Left lung (tissue), 10 donors: ENCODE data around the gene LAMTOR3. TPM values are rescaled to one million over a fixed set of nuclear protein-coding genes. Genes with fewer than 3 reads are reported as not detected.

Source experiments
- ATAC-seq: fragments of 200-7000 bp; cut with Tn5 transposase; one replicate; pipeline ENCODE4 v1.9.1; 2020; ENCODE audit warnings: moderate library complexity
- DNase-seq, 4 donors: peaks; one replicate each; pipeline ENCODE4 v3.0.0-alpha.2; 2013 to 2020
- H3K27ac ChIP-seq, 2 donors: fragments of 200-600 bp; sonication (generic) in 1 of 2; one replicate each; pipeline versions ENCODE4 v1.5.0 to v1.8.0; 2020 to 2021
- H3K27me3 ChIP-seq, 2 donors: fragments of 200-600 bp; sonication (generic) in 1 of 2; one replicate each; pipeline versions ENCODE4 v1.5.0 to v1.8.0; 2020 to 2021
- H3K36me3 ChIP-seq, 2 donors: fragments of 200-600 bp; sonication (generic) in 1 of 2; one replicate each; pipeline versions ENCODE4 v1.5.0 to v1.8.0; 2020 to 2021
- H3K4me1 ChIP-seq, 2 donors: fragments of 200-600 bp; one replicate each; pipeline ENCODE4 v1.8.0; 2021
- H3K4me3 ChIP-seq, 2 donors: fragments of 200-600 bp; sonication (generic) in 1 of 2; one replicate each; pipeline versions ENCODE4 v1.5.0 to v1.8.0; 2020 to 2021; ENCODE audit warnings: mild to moderate bottlenecking in 1 of 2
- H3K9me3 ChIP-seq, 2 donors: fragments of 200-600 bp; sonication (generic) in 1 of 2; one replicate each; pipeline versions ENCODE4 v1.5.0 to v1.8.0; 2020 to 2021
- intact Hi-C, 2 donors: fragments of 100-400 bp; cut with DNase I; formaldehyde crosslinking; loops; one replicate each; pipeline versions ENCODE4 v1.11.2 to v1.14.2; 2022
- polyA plus RNA-seq, 6 donors: library from polyadenylated mRNA; unstranded; fragments of 120-200 nt; gene quantifications; one replicate each; pipeline ENCODE4 v1.2.1, GENCODE V29; 2013; ENCODE audit not compliant: insufficient read length in 6 of 6
- total RNA-seq, 2 donors: library from RNA; stranded (reverse); fragmentation: NEBNext Ultra II Directional; extraction: Animal tissue kit (Norgen Biotek cat#: 25700); gene quantifications; one replicate each; pipeline ENCODE4 v1.2.1, GENCODE V29; 2021
- TF ChIP-seq, protein P1 (sequence below), 2 donors: fragments of 200-600 bp; sonication (generic) in 1 of 2; IDR thresholded peaks; one replicate each; pipeline versions ENCODE4 v1.5.0 to v1.8.0; 2021; ENCODE audit warnings: antibody characterized with exemption in 2 of 2
- donor health status: DM: no; HTN: yes; CAD: no.
- donor health status: DM: no; HTN: no; CAD: no.

The LAMTOR3 gene
- total and polyA plus RNA-seq, 8 donors: 41.9 to 79.6 (median 68.1) TPM

GRCh38 chr4:99893839-99894160, 427 bp downstream of the LAMTOR3 start:
- H3K4me1 ChIP-seq: peaks cover 0 to 48% of the 10 kb centered on the region in 2 donors
- H3K27ac ChIP-seq: peak overlapping the region; percentile 84 to 86
- H3K4me3 ChIP-seq: peak overlapping the region; percentile 78 to 87
- no peaks in the 10 kb centered on the region for H3K9me3 ChIP-seq
- intact Hi-C loops: loop anchor here in 1 of 2 donors (10.0 kb wide), 1 partner anchor 51 kb away; the partner anchor contains the start of gene DNAJB14
- H3K27me3 ChIP-seq: no peaks in the 10 kb centered on the region
- no peak for DNase-seq
- TF ChIP-seq, protein P1, sequence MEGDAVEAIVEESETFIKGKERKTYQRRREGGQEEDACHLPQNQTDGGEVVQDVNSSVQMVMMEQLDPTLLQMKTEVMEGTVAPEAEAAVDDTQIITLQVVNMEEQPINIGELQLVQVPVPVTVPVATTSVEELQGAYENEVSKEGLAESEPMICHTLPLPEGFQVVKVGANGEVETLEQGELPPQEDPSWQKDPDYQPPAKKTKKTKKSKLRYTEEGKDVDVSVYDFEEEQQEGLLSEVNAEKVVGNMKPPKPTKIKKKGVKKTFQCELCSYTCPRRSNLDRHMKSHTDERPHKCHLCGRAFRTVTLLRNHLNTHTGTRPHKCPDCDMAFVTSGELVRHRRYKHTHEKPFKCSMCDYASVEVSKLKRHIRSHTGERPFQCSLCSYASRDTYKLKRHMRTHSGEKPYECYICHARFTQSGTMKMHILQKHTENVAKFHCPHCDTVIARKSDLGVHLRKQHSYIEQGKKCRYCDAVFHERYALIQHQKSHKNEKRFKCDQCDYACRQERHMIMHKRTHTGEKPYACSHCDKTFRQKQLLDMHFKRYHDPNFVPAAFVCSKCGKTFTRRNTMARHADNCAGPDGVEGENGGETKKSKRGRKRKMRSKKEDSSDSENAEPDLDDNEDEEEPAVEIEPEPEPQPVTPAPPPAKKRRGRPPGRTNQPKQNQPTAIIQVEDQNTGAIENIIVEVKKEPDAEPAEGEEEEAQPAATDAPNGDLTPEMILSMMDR (IDR thresholded peaks at IDR 0.05): no peak
- peak; percentile 56 for ATAC-seq
- peaks cover 0 to 8% of the 10 kb centered on the region in 2 donors for H3K36me3 ChIP-seq

GRCh38 chr4:99893029-99893428, 1.2 kb downstream of the LAMTOR3 start:
- intact Hi-C loops: loop anchor here in 1 of 2 donors (10.0 kb wide), 1 partner anchor 52 kb away; the partner anchor contains the start of gene DNAJB14
- H3K36me3 ChIP-seq: peaks cover 0 to 8% of the 10 kb centered on the region in 2 donors
- peaks cover 0 to 52% of the 10 kb centered on the region in 2 donors for H3K4me1 ChIP-seq
- peak overlapping the region; percentile 78 to 87 for H3K4me3 ChIP-seq
- no peak overlapping the region for H3K27ac ChIP-seq
- no peaks in the 10 kb centered on the region for H3K27me3 ChIP-seq
- no peak for ATAC-seq
- TF ChIP-seq, protein P1 (IDR thresholded peaks at IDR 0.05): no peak
- no peak for DNase-seq
- no peaks in the 10 kb centered on the region for H3K9me3 ChIP-seq

DNA sequence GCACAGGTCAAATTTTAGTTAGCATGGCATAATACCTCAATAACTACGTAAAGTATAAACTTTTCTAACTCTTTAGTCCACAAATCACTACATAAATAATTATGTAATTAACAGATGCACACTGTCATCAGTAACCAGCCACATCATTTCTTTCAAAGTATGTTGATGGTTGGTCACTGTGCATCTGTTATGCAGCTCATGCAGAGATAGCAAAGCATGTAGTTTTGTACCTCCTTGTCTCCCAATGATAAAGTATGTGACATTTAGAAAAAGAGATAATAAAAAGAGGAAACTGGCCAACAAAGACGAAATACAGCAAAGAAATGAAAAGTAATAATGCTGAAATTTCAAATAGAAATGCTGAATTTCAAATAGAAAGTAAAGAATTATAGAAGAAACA, 2.9 kb downstream of the LAMTOR3 start:
- H3K36me3 ChIP-seq: peaks cover 0 to 16% of the 10 kb centered on the region in 2 donors
- no peak overlapping the region for H3K27ac ChIP-seq
- peaks cover 0 to 57% of the 10 kb centered on the region in 2 donors for H3K4me1 ChIP-seq

DNA sequence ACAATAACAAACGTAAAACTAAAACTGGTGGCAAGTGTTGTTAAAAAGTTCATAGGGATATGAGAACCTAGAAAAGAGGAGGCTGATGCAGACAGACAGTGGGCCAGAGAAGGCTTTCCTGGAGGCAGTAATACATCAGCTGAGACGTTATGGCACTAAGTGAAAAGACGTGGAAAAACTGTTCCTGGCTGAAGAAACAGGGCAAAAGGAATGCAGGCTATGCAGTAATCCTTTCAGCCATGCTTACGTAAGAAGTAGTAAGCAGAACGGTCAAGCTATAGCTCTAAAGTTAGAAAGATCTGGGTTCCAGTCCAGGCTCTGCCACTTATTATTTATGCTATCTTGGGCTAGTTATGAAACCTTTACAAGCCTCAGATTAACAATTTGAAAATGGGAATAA, 6.4 kb downstream of the LAMTOR3 start:
- Histone ChIP-seq H3K4me3 (no peak overlapping the region), H3K36me3 (peaks cover 0 to 48% of the 10 kb centered on the region in 2 donors), H3K27ac (no peak overlapping the region), H3K9me3 (no peaks in the 10 kb centered on the region), H3K27me3 (no peaks in the 10 kb centered on the region), H3K4me1 (peaks cover 0 to 40% of the 10 kb centered on the region in 2 donors)
- TF ChIP-seq, protein P1 (IDR thresholded peaks at IDR 0.05): no peak
- intact Hi-C loops: loop anchor here in 1 of 2 donors (5.0 kb wide), 1 partner anchor 326 kb away; the partner anchor contains the start of gene TRMT10A
- DNase-seq (no peak), ATAC-seq (no peak)

More for the DNA sequence above, 2.9 kb downstream of the LAMTOR3 start:
- no peak for ATAC-seq
- Histone ChIP-seq H3K27me3 (no peaks in the 10 kb centered on the region), H3K4me3 (no peak overlapping the region), H3K9me3 (no peaks in the 10 kb centered on the region)
- TF ChIP-seq, protein P1 (IDR thresholded peaks at IDR 0.05): no peak
- DNase-seq: no peak
- intact Hi-C loops: loop anchor here in 1 of 2 donors (10.0 kb wide), 1 partner anchor 53 kb away; the partner anchor contains the start of gene DNAJB14

GRCh38 chr4:99886146-99886545, 8.1 kb downstream of the LAMTOR3 start:
- DNase-seq (no peak), ATAC-seq (no peak)
- TF ChIP-seq, protein P1 (IDR thresholded peaks at IDR 0.05): no peak
- H3K9me3 ChIP-seq: no peaks in the 10 kb centered on the region
- H3K27ac ChIP-seq: no peak overlapping the region
- H3K27me3 ChIP-seq: no peaks in the 10 kb centered on the region
- intact Hi-C loops: loop anchor here in 1 of 2 donors (5.0 kb wide), 1 partner anchor 324 kb away; the partner anchor contains the start of gene TRMT10A
- no peak overlapping the region for H3K4me3 ChIP-seq
- H3K4me1 ChIP-seq: peaks cover 0 to 23% of the 10 kb centered on the region in 2 donors
- H3K36me3 ChIP-seq: peaks cover 0 to 56% of the 10 kb centered on the region in 2 donors
